Bronchial epithelial cell (primary cell): ENCODE data around the gene TGFB3. TPM values are rescaled to one million over a fixed set of nuclear protein-coding genes. Genes with fewer than 3 reads are reported as not detected.
A peak's percentile ranks its signal among the peaks of the same experiment; 100 is the strongest.

Source experiments
- DNase-seq: peaks from one replicate; pipeline ENCODE4 v3.0.0-alpha.2; 2010; ENCODE audit warnings: low read depth
- FAIRE-seq: peaks from 2 replicates; lab custom pipeline; 2011; peaks lifted over from hg19 to GRCh38; lab: Jason Lieb, UNC
- H3K27me3 ChIP-seq: 2 replicates; pipeline ENCODE4 v1.5.1; 2011; ENCODE audit warnings: low read length; ENCODE audit not compliant: control insufficient read depth, insufficient read depth
- H3K36me3 ChIP-seq: 2 replicates; pipeline ENCODE4 v1.5.1; 2011; ENCODE audit warnings: low read length; ENCODE audit not compliant: control insufficient read depth, insufficient read depth
- H3K4me3 ChIP-seq: 2 replicates; pipeline ENCODE4 v1.5.1; 2011; ENCODE audit warnings: mild to moderate bottlenecking, low read depth, low read length, control low read depth
- total RNA-seq: library from RNA; depleted of rRNA; stranded (reverse); fragments of >200 nt; gene quantifications from 2 replicates; pipeline ENCODE4 v1.2.1, GENCODE V29; 2014
- TF ChIP-seq, protein P1 (sequence below): IDR thresholded peaks from 2 replicates; pipeline ENCODE4 v1.5.1; 2011; ENCODE audit warnings: mild to moderate bottlenecking, moderate library complexity, low read length, control low read depth, inconsistent platforms; ENCODE audit not compliant: insufficient read depth, severe bottlenecking

Gene TGFB3
- 1.3 and 1.5 TPM in 2 replicates for total RNA-seq

DNA sequence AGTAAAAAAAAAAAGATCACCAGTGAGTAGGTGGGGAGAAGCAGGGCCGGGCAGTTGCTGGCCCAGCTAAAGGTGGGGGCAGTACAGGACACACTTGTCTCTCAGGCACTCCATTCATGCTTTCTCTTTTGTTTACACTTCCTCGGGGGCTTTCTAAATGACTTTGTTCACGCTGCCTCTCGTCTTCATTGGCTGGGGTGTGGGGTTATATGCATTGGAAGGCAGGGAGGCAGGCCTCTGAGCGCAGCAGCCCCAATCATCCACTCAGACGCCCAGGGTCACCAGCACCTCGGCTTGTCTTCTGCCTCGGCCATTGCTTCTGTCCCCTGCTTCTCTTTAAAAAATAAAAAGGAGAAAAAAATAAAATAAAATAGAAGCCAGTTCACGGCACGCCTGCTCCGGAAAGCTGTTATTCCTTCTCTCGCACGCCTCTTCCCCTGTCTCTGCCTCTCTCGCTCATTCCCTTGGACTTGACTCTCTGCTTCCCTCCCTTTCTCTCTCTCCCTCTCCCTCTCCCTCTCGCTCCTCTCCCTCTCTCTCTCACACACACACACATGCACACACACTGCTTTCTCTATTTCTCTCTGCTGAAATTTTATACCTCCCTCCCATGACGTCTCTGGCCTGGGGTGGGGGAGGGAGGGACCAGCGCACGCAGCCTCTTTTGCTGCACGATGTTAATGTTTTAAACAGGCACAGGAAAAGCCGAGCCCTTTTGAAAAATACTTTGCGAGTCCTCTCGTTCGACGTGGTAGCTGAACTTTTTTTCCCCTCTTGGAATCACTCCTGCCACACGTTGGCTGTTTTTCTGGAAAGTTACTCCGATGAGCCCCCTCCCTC is at the start of gene TGFB3:
TGFB3 (minus strand) TSS at position 570 of the 840 bp plus-strand sequence. CDS start 1,102 bp downstream, outside the sequence.
- DNase-seq (peak; percentile 77), FAIRE-seq (no peak)
- H3K4me3 ChIP-seq: peak within 1 kb of the TSS; percentile 63
- no peaks in the 10 kb centered on the region for H3K36me3 ChIP-seq
- no peaks in the 10 kb centered on the region for H3K27me3 ChIP-seq
- TF ChIP-seq, protein P1, sequence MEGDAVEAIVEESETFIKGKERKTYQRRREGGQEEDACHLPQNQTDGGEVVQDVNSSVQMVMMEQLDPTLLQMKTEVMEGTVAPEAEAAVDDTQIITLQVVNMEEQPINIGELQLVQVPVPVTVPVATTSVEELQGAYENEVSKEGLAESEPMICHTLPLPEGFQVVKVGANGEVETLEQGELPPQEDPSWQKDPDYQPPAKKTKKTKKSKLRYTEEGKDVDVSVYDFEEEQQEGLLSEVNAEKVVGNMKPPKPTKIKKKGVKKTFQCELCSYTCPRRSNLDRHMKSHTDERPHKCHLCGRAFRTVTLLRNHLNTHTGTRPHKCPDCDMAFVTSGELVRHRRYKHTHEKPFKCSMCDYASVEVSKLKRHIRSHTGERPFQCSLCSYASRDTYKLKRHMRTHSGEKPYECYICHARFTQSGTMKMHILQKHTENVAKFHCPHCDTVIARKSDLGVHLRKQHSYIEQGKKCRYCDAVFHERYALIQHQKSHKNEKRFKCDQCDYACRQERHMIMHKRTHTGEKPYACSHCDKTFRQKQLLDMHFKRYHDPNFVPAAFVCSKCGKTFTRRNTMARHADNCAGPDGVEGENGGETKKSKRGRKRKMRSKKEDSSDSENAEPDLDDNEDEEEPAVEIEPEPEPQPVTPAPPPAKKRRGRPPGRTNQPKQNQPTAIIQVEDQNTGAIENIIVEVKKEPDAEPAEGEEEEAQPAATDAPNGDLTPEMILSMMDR: no peak

DNA sequence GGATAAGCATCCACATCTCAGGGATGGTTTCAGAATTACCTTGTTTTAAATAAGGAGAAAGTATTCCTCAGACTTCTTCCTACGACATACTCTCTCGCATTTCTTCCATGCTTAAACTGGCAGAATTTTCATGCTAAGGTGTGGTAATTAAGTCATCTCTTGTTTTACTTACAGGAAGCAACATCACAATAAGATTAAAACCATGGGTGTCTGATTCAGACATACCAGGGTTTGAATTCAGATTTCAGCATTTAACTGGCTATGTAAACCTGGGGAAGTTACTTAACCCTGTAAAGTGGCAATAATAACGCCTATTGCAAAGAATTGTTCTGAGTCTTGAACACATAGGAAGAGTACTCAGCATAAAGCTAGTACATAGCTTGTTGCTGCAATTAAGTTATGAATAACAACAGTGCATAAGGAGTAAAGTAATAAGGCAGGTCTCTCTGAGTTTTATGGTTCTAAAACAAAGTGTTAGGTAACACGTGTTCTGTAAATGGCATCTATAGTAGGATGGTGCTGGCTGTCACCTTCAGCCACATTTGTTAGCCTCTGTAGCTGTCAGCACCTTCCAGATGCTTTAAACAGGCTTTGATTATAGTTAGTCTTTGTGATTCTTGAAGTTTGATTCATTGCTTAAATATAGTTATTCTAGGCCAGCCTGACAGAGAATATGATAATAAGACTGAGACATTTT is 42.6 kb upstream of the TGFB3 start:
- FAIRE-seq: no peak
- Histone ChIP-seq H3K4me3 (no peak overlapping the region), H3K36me3 (peaks cover 6% of the 10 kb centered on the region), H3K27me3 (no peaks in the 10 kb centered on the region)
- TF ChIP-seq, protein P1: no peak
- DNase-seq: peak; percentile 64

DNA sequence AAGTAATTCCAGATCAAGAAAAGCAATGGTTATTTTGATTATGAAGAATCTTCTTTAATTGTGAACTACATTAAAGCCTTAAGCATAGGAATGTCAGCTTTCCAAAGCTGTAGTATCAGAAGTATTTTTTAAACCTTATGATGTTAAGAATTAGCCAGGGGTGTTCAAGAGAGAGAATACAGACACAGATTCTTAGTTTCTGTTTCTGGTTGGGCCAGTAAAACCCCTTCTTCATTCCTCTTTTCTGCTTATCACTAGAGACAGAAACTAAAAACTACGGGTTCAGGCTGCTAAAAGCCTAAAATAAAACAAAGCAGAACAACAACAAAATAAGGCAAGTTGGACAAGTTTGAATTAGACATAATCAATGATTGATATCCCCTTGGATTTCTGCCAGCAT is 42.0 kb upstream of the TGFB3 start:
- H3K36me3 ChIP-seq: peaks cover 6% of the 10 kb centered on the region
- no peak for DNase-seq
- TF ChIP-seq, protein P1: no peak
- no peaks in the 10 kb centered on the region for H3K27me3 ChIP-seq
- no peak overlapping the region for H3K4me3 ChIP-seq
- FAIRE-seq: no peak

DNA sequence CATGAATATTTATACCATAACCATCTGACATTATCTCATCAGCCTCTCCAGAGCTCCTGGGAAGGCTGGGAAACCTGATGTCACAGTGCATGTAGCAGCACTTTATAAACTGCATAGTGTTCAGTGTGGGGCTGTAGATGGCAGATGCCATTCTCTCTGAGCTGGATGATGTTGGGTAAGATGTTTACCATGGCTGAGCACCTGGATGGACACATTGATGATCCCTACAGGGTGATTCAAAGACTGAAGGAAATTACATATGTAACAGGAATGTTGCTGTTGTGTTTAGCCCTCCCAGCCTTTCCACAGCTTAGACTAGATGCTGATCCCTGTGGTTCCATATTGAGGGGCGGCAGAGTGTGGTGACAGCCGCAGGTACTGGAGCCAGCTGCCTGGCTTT is 41.2 kb upstream of the TGFB3 start:
- TF ChIP-seq, protein P1: no peak
- H3K27me3 ChIP-seq: no peaks in the 10 kb centered on the region
- H3K36me3 ChIP-seq: peaks cover 5% of the 10 kb centered on the region
- H3K4me3 ChIP-seq: no peak overlapping the region
- peak; percentile 87 for DNase-seq
- no peak for FAIRE-seq

DNA sequence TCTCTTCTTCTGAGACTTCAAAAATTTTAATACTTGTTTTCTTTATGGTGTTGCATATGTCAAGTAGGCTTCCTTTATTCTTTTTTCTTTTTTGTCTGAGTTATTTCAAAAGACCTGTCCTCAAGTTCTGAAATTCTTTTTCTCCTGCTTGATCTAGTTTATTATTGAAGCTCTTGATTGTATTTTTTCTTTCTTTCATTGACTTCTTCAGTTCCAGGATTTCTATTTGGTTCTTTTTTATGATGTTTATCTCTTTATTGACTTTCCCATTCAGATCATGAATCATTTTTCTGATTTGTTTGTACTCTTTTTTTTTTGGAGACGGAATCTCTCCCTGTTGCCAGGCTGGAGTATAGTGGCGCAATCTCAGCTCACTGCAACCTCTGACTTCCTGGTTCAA is 37.9 kb upstream of the TGFB3 start:
- no peak for FAIRE-seq
- H3K27me3 ChIP-seq: no peaks in the 10 kb centered on the region
- no peak overlapping the region for H3K4me3 ChIP-seq
- H3K36me3 ChIP-seq: peaks cover 5% of the 10 kb centered on the region
- TF ChIP-seq, protein P1: no peak
- peak; percentile 20 for DNase-seq
